Astrocyte (in vitro differentiated cells and primary cell): ENCODE data around the gene ALCAM. TPM values are rescaled to one million over a fixed set of nuclear protein-coding genes. Genes with fewer than 3 reads are reported as not detected.

Experiments used
- DNase-seq: peaks from one replicate; pipeline ENCODE4 v3.0.0-alpha.2; 2010; ENCODE audit warnings: low read depth
- FAIRE-seq: peaks from 2 replicates; lab custom pipeline; 2011; peaks lifted over from hg19 to GRCh38; lab: Jason Lieb, UNC
- H2AFZ ChIP-seq: 2 replicates; pipeline ENCODE4 v1.6.0; 2012; ENCODE audit warnings: low read depth, low read length, inconsistent platforms
- H3K27ac ChIP-seq: 2 replicates; pipeline ENCODE4 v1.5.1; 2011; ENCODE audit warnings: low read depth, low read length, inconsistent platforms
- H3K27me3 ChIP-seq: 2 replicates; pipeline ENCODE4 v1.6.0; 2011; ENCODE audit warnings: low read length, inconsistent platforms; ENCODE audit not compliant: insufficient read depth
- H3K36me3 ChIP-seq: 2 replicates; pipeline ENCODE4 v1.5.1; 2011; ENCODE audit warnings: low read length, inconsistent platforms; ENCODE audit not compliant: insufficient read depth
- H3K4me1 ChIP-seq: 2 replicates; pipeline ENCODE4 v1.5.1; 2011; ENCODE audit warnings: low read length, inconsistent platforms; ENCODE audit not compliant: insufficient read depth
- H3K4me2 ChIP-seq: 2 replicates; pipeline ENCODE4 v1.6.0; 2012; ENCODE audit warnings: low read length, inconsistent platforms
- H3K4me3 ChIP-seq: 2 replicates; pipeline ENCODE4 v1.5.1; 2011; ENCODE audit warnings: low read depth, mild to moderate bottlenecking, low read length, inconsistent platforms; ENCODE audit not compliant: insufficient read depth
- H3K79me2 ChIP-seq: 2 replicates; pipeline ENCODE4 v1.6.0; 2012; ENCODE audit warnings: mild to moderate bottlenecking, low read length, inconsistent platforms; ENCODE audit not compliant: insufficient read depth
- H3K9ac ChIP-seq: 2 replicates; pipeline ENCODE4 v1.6.0; 2012; ENCODE audit warnings: mild to moderate bottlenecking, low read length, inconsistent platforms
- H3K9me3 ChIP-seq: 2 replicates; pipeline ENCODE4 v1.5.1; 2012; ENCODE audit warnings: low read depth, mild to moderate bottlenecking, low read length, inconsistent platforms; ENCODE audit not compliant: insufficient read depth
- H4K20me1 ChIP-seq: 2 replicates; pipeline ENCODE4 v1.6.0; 2012; ENCODE audit warnings: low read length, inconsistent platforms; ENCODE audit not compliant: insufficient read depth
- H3K27ac Mint-ChIP-seq: one replicate; pipeline ENCODE4 v1.8.0; 2021; ENCODE audit warnings: mild to moderate bottlenecking, mixed read lengths; ENCODE audit not compliant: unreplicated experiment
- H3K27me3 Mint-ChIP-seq: one replicate; pipeline ENCODE4 v1.8.0; 2021; ENCODE audit warnings: low read depth, mixed read lengths; ENCODE audit not compliant: unreplicated experiment
- H3K36me3 Mint-ChIP-seq: one replicate; pipeline ENCODE4 v1.8.0; 2021; ENCODE audit warnings: low read depth, mixed read lengths; ENCODE audit not compliant: unreplicated experiment
- H3K4me1 Mint-ChIP-seq: one replicate; pipeline ENCODE4 v1.8.0; 2021; ENCODE audit warnings: low read depth, mixed read lengths; ENCODE audit not compliant: unreplicated experiment
- H3K4me3 Mint-ChIP-seq: one replicate; pipeline ENCODE4 v1.8.0; 2021; ENCODE audit warnings: mild to moderate bottlenecking, moderate library complexity, mixed read lengths; ENCODE audit not compliant: unreplicated experiment
- H3K9me3 Mint-ChIP-seq: one replicate; pipeline ENCODE4 v1.8.0; 2021; ENCODE audit warnings: mild to moderate bottlenecking, mixed read lengths; ENCODE audit not compliant: unreplicated experiment
- CTCF ChIP-seq: IDR thresholded peaks from 2 replicates; pipeline ENCODE4 v1.5.1; 2011; ENCODE audit warnings: low read depth, mild to moderate bottlenecking, inconsistent platforms, low read length, moderate library complexity; ENCODE audit not compliant: insufficient read depth
- EZH2 ChIP-seq: IDR thresholded peaks from 2 replicates; pipeline ENCODE4 v1.6.1; 2012; ENCODE audit warnings: mild to moderate bottlenecking, low read length, inconsistent platforms; ENCODE audit not compliant: insufficient read depth
- total RNA-seq: library from RNA; stranded (reverse); gene quantifications from 2 replicates; pipeline ENCODE4 v1.2.1, GENCODE V29; 2021

Gene ALCAM
- total RNA-seq, 1 donor from 2014 or later, result 154 TPM

GRCh38 chr3:105463620-105464019, 96.9 kb downstream of the ALCAM start:
- Mint-ChIP-seq H3K27ac (no peak overlapping the region), H3K4me1 (peaks cover 20% of the 10 kb centered on the region), H3K36me3 (no peaks in the 10 kb centered on the region), H3K9me3 (no peaks in the 10 kb centered on the region), H3K4me3 (no peak overlapping the region), H3K27me3 (no peaks in the 10 kb centered on the region)
- peaks cover 89% of the 10 kb centered on the region for H3K79me2 ChIP-seq
- peaks cover 17% of the 10 kb centered on the region for H3K4me1 ChIP-seq
- H2AFZ ChIP-seq, result no peak overlapping the region
- no peaks in the 10 kb centered on the region for H3K36me3 ChIP-seq
- H3K9ac ChIP-seq, result no peak overlapping the region
- TF ChIP-seq EZH2 (no peak), CTCF (no peak)
- H3K27me3 ChIP-seq, result no peaks in the 10 kb centered on the region
- H3K4me3 ChIP-seq, result no peak overlapping the region
- no peaks in the 10 kb centered on the region for H3K9me3 ChIP-seq
- FAIRE-seq (no peak), DNase-seq (no peak)
- no peak overlapping the region for H3K4me2 ChIP-seq
- no peak overlapping the region for H3K27ac ChIP-seq
- no peaks in the 10 kb centered on the region for H4K20me1 ChIP-seq

- H3K36me3 Mint-ChIP-seq, result no peaks in the 10 kb centered on the region
- H4K20me1 ChIP-seq, result no peaks in the 10 kb centered on the region
- no peak overlapping the region for H2AFZ ChIP-seq
- H3K9me3 ChIP-seq, result no peaks in the 10 kb centered on the region
- no peaks in the 10 kb centered on the region for H3K36me3 ChIP-seq
- H3K27ac Mint-ChIP-seq, result no peak overlapping the region
- TF ChIP-seq EZH2, result no peak
- TF ChIP-seq CTCF, result no peak
- DNase-seq (no peak), FAIRE-seq (peak; percentile 90)
- no peak overlapping the region for H3K27ac ChIP-seq
- no peak overlapping the region for H3K4me3 Mint-ChIP-seq
- H3K9ac ChIP-seq, result no peak overlapping the region
- H3K9me3 Mint-ChIP-seq, result no peaks in the 10 kb centered on the region
- no peaks in the 10 kb centered on the region for H3K4me1 ChIP-seq
- peaks cover 13% of the 10 kb centered on the region for H3K4me1 Mint-ChIP-seq
- no peaks in the 10 kb centered on the region for H3K27me3 Mint-ChIP-seq
- no peak overlapping the region for H3K4me3 ChIP-seq
- peaks cover 91% of the 10 kb centered on the region for H3K79me2 ChIP-seq
- H3K27me3 ChIP-seq, result no peaks in the 10 kb centered on the region
- H3K4me2 ChIP-seq, result no peak overlapping the region
Observed at GRCh38 chr3:105465251-105465853, 98.6 kb downstream of the ALCAM start.

GRCh38 chr3:105466072-105466471, 99.4 kb downstream of the ALCAM start:
- H3K27ac ChIP-seq, result no peak overlapping the region
- H3K9me3 ChIP-seq, result no peaks in the 10 kb centered on the region
- no peak overlapping the region for H3K4me3 ChIP-seq
- FAIRE-seq, result no peak
- TF ChIP-seq CTCF, result no peak
- no peak for TF ChIP-seq EZH2
- Mint-ChIP-seq H3K4me3 (no peak overlapping the region), H3K36me3 (no peaks in the 10 kb centered on the region), H3K27me3 (no peaks in the 10 kb centered on the region), H3K4me1 (peaks cover 10% of the 10 kb centered on the region), H3K9me3 (no peaks in the 10 kb centered on the region), H3K27ac (no peak overlapping the region)
- no peaks in the 10 kb centered on the region for H3K36me3 ChIP-seq
- H3K27me3 ChIP-seq, result no peaks in the 10 kb centered on the region
- H4K20me1 ChIP-seq, result no peaks in the 10 kb centered on the region
- DNase-seq, result no peak
- peaks cover 91% of the 10 kb centered on the region for H3K79me2 ChIP-seq
- H3K4me2 ChIP-seq, result no peak overlapping the region
- no peaks in the 10 kb centered on the region for H3K4me1 ChIP-seq
- H3K9ac ChIP-seq, result no peak overlapping the region
- no peak overlapping the region for H2AFZ ChIP-seq
